Activated CD8-positive, alpha-beta T cell treated with anti-CD3 and anti-CD28 coated beads, Interleukin-2, amount 10 ng/mL, durations not matched to agents 7 days and 5 days (primary cell): ENCODE measurements around the gene GUCA2A. TPM values are rescaled to one million over a fixed set of nuclear protein-coding genes. Genes with fewer than 3 reads are reported as not detected.

Source experiments
- ATAC-seq: fragments of 150-1000 bp; cut with Tn5 transposase; one replicate; pipeline ENCODE4 v1.10.0; 2021; ENCODE audit warnings: moderate library complexity
- CTCF ChIA-PET: fragments of 350-600 bp; sonication (Branson Sonifier 250); formaldehyde crosslinking; loops from one replicate; lab custom pipeline; 2021; ENCODE audit warnings: antibody characterized with exemption; lab: Charles Lee
- POLR2A ChIA-PET: fragments of 350-600 bp; sonication (Branson Sonifier 250); formaldehyde crosslinking; loops from one replicate; lab custom pipeline; 2021; ENCODE audit warnings: antibody characterized with exemption; lab: Charles Lee
- DNase-seq: peaks from one replicate; pipeline ENCODE4 v3.0.0-alpha.2; 2020
- H3K27ac Mint-ChIP-seq: one replicate; pipeline ENCODE4 v1.8.0; 2021; ENCODE audit warnings: mild to moderate bottlenecking, mixed read lengths
- H3K27me3 Mint-ChIP-seq: one replicate; pipeline ENCODE4 v1.8.0; 2021; ENCODE audit warnings: low read depth, mixed read lengths
- H3K36me3 Mint-ChIP-seq: one replicate; pipeline ENCODE4 v1.8.0; 2021; ENCODE audit warnings: low read depth, mixed read lengths
- H3K4me1 Mint-ChIP-seq: one replicate; pipeline ENCODE4 v1.8.0; 2021; ENCODE audit warnings: low read depth, mixed read lengths
- H3K4me3 Mint-ChIP-seq: one replicate; pipeline ENCODE4 v1.8.0; 2021; ENCODE audit warnings: mild to moderate bottlenecking, mixed read lengths
- H3K9me3 Mint-ChIP-seq: one replicate; pipeline ENCODE4 v1.8.0; 2022; ENCODE audit warnings: mixed read lengths; ENCODE audit not compliant: insufficient read depth
- total RNA-seq, 2 experiments: library from RNA; stranded (reverse); gene quantifications; one replicate each; pipeline ENCODE4 v1.2.3, GENCODE V29; 2021

The GUCA2A gene
- total RNA-seq, 2 experiments from 2014 or later, result not detected

- DNase-seq, result no peak
- no peak for ATAC-seq
- peaks cover 2% of the 10 kb centered on the region for H3K27me3 Mint-ChIP-seq
- no peaks in the 10 kb centered on the region for H3K9me3 Mint-ChIP-seq
- POLR2A ChIA-PET, result no interaction called here
- no peak overlapping the region for H3K4me3 Mint-ChIP-seq
- CTCF ChIA-PET, result no interaction called here
- no peaks in the 10 kb centered on the region for H3K36me3 Mint-ChIP-seq
- H3K4me1 Mint-ChIP-seq, result peaks cover 6% of the 10 kb centered on the region
- no peak overlapping the region for H3K27ac Mint-ChIP-seq
Measured at GRCh38 chr1:42139444-42139843, 25.1 kb downstream of the GUCA2A start.

GRCh38 chr1:42138586-42138985, 26.0 kb downstream of the GUCA2A start:
- ATAC-seq, result no peak
- Mint-ChIP-seq H3K4me3 (no peak overlapping the region), H3K36me3 (no peaks in the 10 kb centered on the region), H3K4me1 (peaks cover 5% of the 10 kb centered on the region), H3K9me3 (no peaks in the 10 kb centered on the region), H3K27ac (no peak overlapping the region), H3K27me3 (peaks cover 2% of the 10 kb centered on the region)
- DNase-seq, result no peak
- POLR2A ChIA-PET, result no interaction called here
- CTCF ChIA-PET, result interaction anchor here (1.0 kb wide), 1 partner anchor 35 kb away, joined by 3 read pairs; no protein-coding TSS in a partner anchor

GRCh38 chr1:42137766-42138165, 26.8 kb downstream of the GUCA2A start:
- ChIA-PET POLR2A (no interaction called here), CTCF (interaction anchor here (1.0 kb wide), 1 partner anchor 36 kb away, joined by 3 read pairs; no protein-coding TSS in a partner anchor)
- no peaks in the 10 kb centered on the region for H3K9me3 Mint-ChIP-seq
- no peak for DNase-seq
- ATAC-seq, result no peak
- no peaks in the 10 kb centered on the region for H3K36me3 Mint-ChIP-seq
- no peak overlapping the region for H3K4me3 Mint-ChIP-seq
- H3K4me1 Mint-ChIP-seq, result no peaks in the 10 kb centered on the region
- peaks cover 2% of the 10 kb centered on the region for H3K27me3 Mint-ChIP-seq
- no peak overlapping the region for H3K27ac Mint-ChIP-seq

GRCh38 chr1:42136466-42136865, 28.1 kb downstream of the GUCA2A start:
- ChIA-PET POLR2A (no interaction called here), CTCF (interaction anchor here (1.9 kb wide), 1 partner anchor 37 kb away, joined by 8 read pairs; no protein-coding TSS in a partner anchor)
- DNase-seq (no peak), ATAC-seq (no peak)
- no peaks in the 10 kb centered on the region for H3K36me3 Mint-ChIP-seq
- H3K9me3 Mint-ChIP-seq, result no peaks in the 10 kb centered on the region
- no peak overlapping the region for H3K4me3 Mint-ChIP-seq
- peaks cover 2% of the 10 kb centered on the region for H3K27me3 Mint-ChIP-seq
- H3K27ac Mint-ChIP-seq, result no peak overlapping the region
- no peaks in the 10 kb centered on the region for H3K4me1 Mint-ChIP-seq

GRCh38 chr1:42135426-42135825, 29.1 kb downstream of the GUCA2A start:
- H3K27ac Mint-ChIP-seq, result no peak overlapping the region
- no peaks in the 10 kb centered on the region for H3K9me3 Mint-ChIP-seq
- H3K4me1 Mint-ChIP-seq, result no peaks in the 10 kb centered on the region
- H3K4me3 Mint-ChIP-seq, result no peak overlapping the region
- H3K27me3 Mint-ChIP-seq, result peaks cover 2% of the 10 kb centered on the region
- ATAC-seq (no peak), DNase-seq (no peak)
- ChIA-PET CTCF (interaction anchor here (1.9 kb wide), 1 partner anchor 38 kb away, joined by 8 read pairs; no protein-coding TSS in a partner anchor), POLR2A (no interaction called here)
- H3K36me3 Mint-ChIP-seq, result no peaks in the 10 kb centered on the region

- CTCF ChIA-PET, result no interaction called here
- Mint-ChIP-seq H3K4me1 (no peaks in the 10 kb centered on the region), H3K4me3 (no peak overlapping the region), H3K27me3 (peaks cover 7% of the 10 kb centered on the region), H3K9me3 (no peaks in the 10 kb centered on the region), H3K36me3 (no peaks in the 10 kb centered on the region), H3K27ac (no peak overlapping the region)
- ATAC-seq (no peak), DNase-seq (no peak)
- POLR2A ChIA-PET, result no interaction called here
Measured at GRCh38 chr1:42133809-42134526, 30.6 kb downstream of the GUCA2A start.

GRCh38 chr1:42133390-42133789, 31.2 kb downstream of the GUCA2A start:
- ATAC-seq (no peak), DNase-seq (no peak)
- Mint-ChIP-seq H3K9me3 (no peaks in the 10 kb centered on the region), H3K27ac (no peak overlapping the region), H3K4me1 (no peaks in the 10 kb centered on the region), H3K4me3 (no peak overlapping the region), H3K36me3 (no peaks in the 10 kb centered on the region), H3K27me3 (peaks cover 12% of the 10 kb centered on the region)
- ChIA-PET CTCF (no interaction called here), POLR2A (no interaction called here)

GRCh38 chr1:42130061-42130660, 34.4 kb downstream of the GUCA2A start:
- no peaks in the 10 kb centered on the region for H3K9me3 Mint-ChIP-seq
- DNase-seq, result no peak
- peaks cover 17% of the 10 kb centered on the region for H3K27me3 Mint-ChIP-seq
- ATAC-seq, result no peak
- no peaks in the 10 kb centered on the region for H3K36me3 Mint-ChIP-seq
- H3K27ac Mint-ChIP-seq, result no peak overlapping the region
- no peak overlapping the region for H3K4me3 Mint-ChIP-seq
- CTCF ChIA-PET, result no interaction called here
- POLR2A ChIA-PET, result no interaction called here
- no peaks in the 10 kb centered on the region for H3K4me1 Mint-ChIP-seq

GRCh38 chr1:42128964-42129363, 35.6 kb downstream of the GUCA2A start:
- ATAC-seq (no peak), DNase-seq (no peak)
- no peaks in the 10 kb centered on the region for H3K4me1 Mint-ChIP-seq
- H3K4me3 Mint-ChIP-seq, result no peak overlapping the region
- POLR2A ChIA-PET, result no interaction called here
- CTCF ChIA-PET, result no interaction called here
- H3K27me3 Mint-ChIP-seq, result peaks cover 17% of the 10 kb centered on the region
- no peaks in the 10 kb centered on the region for H3K36me3 Mint-ChIP-seq
- no peaks in the 10 kb centered on the region for H3K9me3 Mint-ChIP-seq
- H3K27ac Mint-ChIP-seq, result no peak overlapping the region

- ChIA-PET POLR2A (no interaction called here), CTCF (no interaction called here)
- ATAC-seq, result no peak
Measured at GRCh38 chr1:42128499-42128898, 36.0 kb downstream of the GUCA2A start.

GRCh38 chr1:42127767-42128166, 36.8 kb downstream of the GUCA2A start:
- Mint-ChIP-seq H3K4me1 (no peaks in the 10 kb centered on the region), H3K9me3 (no peaks in the 10 kb centered on the region), H3K27ac (no peak overlapping the region), H3K4me3 (no peak overlapping the region), H3K36me3 (no peaks in the 10 kb centered on the region), H3K27me3 (peaks cover 17% of the 10 kb centered on the region)
- ATAC-seq (no peak), DNase-seq (no peak)
- POLR2A ChIA-PET, result no interaction called here
- CTCF ChIA-PET, result no interaction called here

More at GRCh38 chr1:42128499-42128898, 36.0 kb downstream of the GUCA2A start:
- no peak for DNase-seq
- no peaks in the 10 kb centered on the region for H3K4me1 Mint-ChIP-seq
- no peak overlapping the region for H3K4me3 Mint-ChIP-seq
- no peaks in the 10 kb centered on the region for H3K9me3 Mint-ChIP-seq
- H3K36me3 Mint-ChIP-seq, result no peaks in the 10 kb centered on the region
- H3K27ac Mint-ChIP-seq, result no peak overlapping the region
- H3K27me3 Mint-ChIP-seq, result peaks cover 17% of the 10 kb centered on the region

- no peak for DNase-seq
- H3K4me3 Mint-ChIP-seq, result no peak overlapping the region
- H3K36me3 Mint-ChIP-seq, result no peaks in the 10 kb centered on the region
- no peak overlapping the region for H3K27ac Mint-ChIP-seq
- H3K27me3 Mint-ChIP-seq, result peaks cover 22% of the 10 kb centered on the region
- ChIA-PET POLR2A (no interaction called here), CTCF (no interaction called here)
- H3K4me1 Mint-ChIP-seq, result no peaks in the 10 kb centered on the region
- ATAC-seq, result no peak
- no peaks in the 10 kb centered on the region for H3K9me3 Mint-ChIP-seq
Measured at GRCh38 chr1:42125552-42125951, 39.0 kb downstream of the GUCA2A start.
